ENCODE data around the gene MRPS26. TPM values are rescaled to one million over a fixed set of nuclear protein-coding genes. Genes with fewer than 3 reads are reported as not detected.
"Not testable (repeated sequence)": the region's sequence is repeated elsewhere in the genome, so short reads cannot be mapped to it uniquely, and the experiment has no call there.

The MRPS26 gene
- total RNA-seq, 2 experiments from 2014 or later: 63.6 to 70.0 TPM

DNA sequence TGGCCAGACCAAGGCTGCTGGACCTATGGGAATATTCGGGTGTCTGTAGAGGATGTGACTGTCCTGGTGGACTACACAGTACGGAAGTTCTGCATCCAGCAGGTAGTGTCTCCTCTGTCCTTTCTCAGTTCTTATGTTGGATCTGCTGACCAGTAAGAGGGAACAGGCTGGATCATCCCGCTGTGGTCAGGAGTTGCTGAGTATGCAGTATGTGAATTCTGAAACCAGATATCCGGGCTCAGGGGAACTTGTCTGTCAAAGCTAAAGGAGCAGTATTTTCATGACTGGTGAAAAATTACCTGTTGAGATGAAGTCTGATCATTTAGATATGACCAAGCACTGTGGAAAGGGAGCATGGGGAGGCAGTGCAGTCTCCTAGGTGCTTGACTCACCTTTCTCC, 24.5 kb upstream of the MRPS26 start:
- no peak for ATAC-seq
- Mint-ChIP-seq H3K4me1 (ENCODE audit: low read depth) (peaks cover 2% of the 10 kb centered on the region), H3K36me3 (ENCODE audit: low read depth) (peaks cover 53% of the 10 kb centered on the region), H3K27ac (no peak overlapping the region), H3K4me3 (no peak overlapping the region), H3K27me3 (no peaks in the 10 kb centered on the region), H3K9me3 (no peaks in the 10 kb centered on the region)
- intact Hi-C loops (cut with micrococcal nuclease): no loop called here
- no peak for DNase-seq
- TF ChIP-seq, protein P1, sequence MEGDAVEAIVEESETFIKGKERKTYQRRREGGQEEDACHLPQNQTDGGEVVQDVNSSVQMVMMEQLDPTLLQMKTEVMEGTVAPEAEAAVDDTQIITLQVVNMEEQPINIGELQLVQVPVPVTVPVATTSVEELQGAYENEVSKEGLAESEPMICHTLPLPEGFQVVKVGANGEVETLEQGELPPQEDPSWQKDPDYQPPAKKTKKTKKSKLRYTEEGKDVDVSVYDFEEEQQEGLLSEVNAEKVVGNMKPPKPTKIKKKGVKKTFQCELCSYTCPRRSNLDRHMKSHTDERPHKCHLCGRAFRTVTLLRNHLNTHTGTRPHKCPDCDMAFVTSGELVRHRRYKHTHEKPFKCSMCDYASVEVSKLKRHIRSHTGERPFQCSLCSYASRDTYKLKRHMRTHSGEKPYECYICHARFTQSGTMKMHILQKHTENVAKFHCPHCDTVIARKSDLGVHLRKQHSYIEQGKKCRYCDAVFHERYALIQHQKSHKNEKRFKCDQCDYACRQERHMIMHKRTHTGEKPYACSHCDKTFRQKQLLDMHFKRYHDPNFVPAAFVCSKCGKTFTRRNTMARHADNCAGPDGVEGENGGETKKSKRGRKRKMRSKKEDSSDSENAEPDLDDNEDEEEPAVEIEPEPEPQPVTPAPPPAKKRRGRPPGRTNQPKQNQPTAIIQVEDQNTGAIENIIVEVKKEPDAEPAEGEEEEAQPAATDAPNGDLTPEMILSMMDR (IDR thresholded peaks at IDR 0.05): no peak
- ChIA-PET CTCF (no interaction called here), POLR2A (no interaction called here)

DNA sequence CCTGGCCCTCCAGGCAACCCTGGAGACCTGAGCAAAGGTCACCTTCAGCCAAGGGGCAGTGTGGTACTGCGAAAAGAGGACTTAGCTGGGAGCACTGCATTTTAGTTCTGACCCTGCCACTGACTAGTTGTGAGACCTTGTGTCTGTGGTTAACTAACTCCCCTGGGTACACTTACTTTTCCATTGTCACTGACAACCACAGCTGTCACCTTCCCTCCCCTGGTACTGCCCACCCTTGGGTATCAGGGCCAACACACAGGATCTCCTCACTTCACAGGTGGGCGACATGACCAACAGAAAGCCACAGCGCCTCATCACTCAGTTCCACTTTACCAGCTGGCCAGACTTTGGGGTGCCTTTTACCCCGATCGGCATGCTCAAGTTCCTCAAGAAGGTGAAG, 24.1 kb upstream of the MRPS26 start:
- peaks cover 55% of the 10 kb centered on the region for H3K36me3 Mint-ChIP-seq (ENCODE audit: low read depth)
- no peak overlapping the region for H3K4me3 Mint-ChIP-seq
- no peak for ATAC-seq
- TF ChIP-seq, protein P1 (IDR thresholded peaks at IDR 0.05): no peak
- no peak for DNase-seq
- H3K4me1 Mint-ChIP-seq (ENCODE audit: low read depth): no peaks in the 10 kb centered on the region
- CTCF ChIA-PET: no interaction called here
- intact Hi-C loops (cut with micrococcal nuclease): no loop called here
- POLR2A ChIA-PET: no interaction called here
- H3K27me3 Mint-ChIP-seq: no peaks in the 10 kb centered on the region
- H3K27ac Mint-ChIP-seq: no peak overlapping the region
- H3K9me3 Mint-ChIP-seq: no peaks in the 10 kb centered on the region

- intact Hi-C loops (cut with micrococcal nuclease); POLR2A ChIA-PET; H3K27me3 Mint-ChIP-seq; H3K27ac Mint-ChIP-seq; CTCF ChIA-PET; H3K4me3 Mint-ChIP-seq; DNase-seq; ATAC-seq; H3K4me1 Mint-ChIP-seq (ENCODE audit: low read depth); H3K9me3 Mint-ChIP-seq: not testable (repeated sequence)
- H3K36me3 Mint-ChIP-seq (ENCODE audit: low read depth): peaks cover 51% of the 10 kb centered on the region
Observed at GRCh38 chr20:3022559-3023490, 23.0 kb upstream of the MRPS26 start.

DNA sequence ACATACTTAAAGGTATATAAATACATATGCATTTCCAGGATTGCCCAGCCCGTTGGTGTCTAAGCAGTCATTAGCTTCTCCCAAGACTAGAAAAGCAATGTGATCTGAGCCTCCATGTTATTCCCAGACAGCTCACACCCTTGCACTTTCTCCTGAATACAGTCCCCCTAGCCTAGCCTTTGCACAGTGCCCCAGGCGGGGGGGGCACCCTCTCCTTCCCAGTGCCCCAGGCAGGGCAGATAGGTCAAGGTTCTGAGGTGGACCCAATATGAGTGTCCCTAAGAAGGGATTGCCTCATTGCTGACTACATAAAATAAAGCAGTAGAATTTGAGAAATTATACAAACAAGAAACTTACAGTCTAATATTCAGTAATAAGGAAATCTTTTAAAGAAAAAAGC, 17.9 kb upstream of the MRPS26 start:
- no peak overlapping the region for H3K27ac Mint-ChIP-seq
- peaks cover 30% of the 10 kb centered on the region for H3K36me3 Mint-ChIP-seq (ENCODE audit: low read depth)
- no peaks in the 10 kb centered on the region for H3K4me1 Mint-ChIP-seq (ENCODE audit: low read depth)
- DNase-seq (no peak), ATAC-seq (no peak)
- H3K9me3 Mint-ChIP-seq: no peaks in the 10 kb centered on the region
- ChIA-PET POLR2A (interaction anchor here (0.6 kb wide), 1 partner anchor 189 kb away, joined by 3 read pairs; no protein-coding TSS in a partner anchor), CTCF (no interaction called here)
- intact Hi-C loops (cut with micrococcal nuclease): no loop called here
- H3K4me3 Mint-ChIP-seq: no peak overlapping the region
- TF ChIP-seq, protein P1 (IDR thresholded peaks at IDR 0.05): no peak
- H3K27me3 Mint-ChIP-seq: no peaks in the 10 kb centered on the region

GRCh38 chr20:3031524-3032147, 14.2 kb upstream of the MRPS26 start:
- TF ChIP-seq, protein P1 (IDR thresholded peaks at IDR 0.05): no peak
- POLR2A ChIA-PET: no interaction called here
- Mint-ChIP-seq H3K27ac (no peak overlapping the region), H3K4me1 (ENCODE audit: low read depth) (no peaks in the 10 kb centered on the region), H3K4me3 (no peak overlapping the region), H3K36me3 (ENCODE audit: low read depth) (peaks cover 20% of the 10 kb centered on the region), H3K9me3 (no peaks in the 10 kb centered on the region), H3K27me3 (no peaks in the 10 kb centered on the region)
- intact Hi-C loops (cut with micrococcal nuclease): no loop called here
- CTCF ChIA-PET: interaction anchor here (0.6 to 1.4 kb wide), 2 partner anchors 22 to 279 kb away, joined by 3 to 5 read pairs; no protein-coding TSS in a partner anchor
- DNase-seq (no peak), ATAC-seq (no peak)
